Esophagus squamous epithelium (tissue), 4 donors: ENCODE results near the gene TEX48.

Experiments used
- CTCF ChIP-seq, 6 experiments: fragments of 450-650 bp in 4 of 6; fragments of 200-600 bp in 2 of 6; sonication (generic) in 2 of 6; IDR thresholded peaks; one replicate each; pipeline ENCODE4 v1.5.1; 2016 to 2019; ENCODE audit warnings: antibody characterized with exemption in 6 of 6, mild to moderate bottlenecking in 4 of 6, moderate library complexity in 4 of 6
- POLR2A ChIP-seq, 4 donors: fragments of 450-650 bp; IDR thresholded peaks; one replicate each; pipeline ENCODE4 v1.6.1; 2017; ENCODE audit warnings: antibody characterized with exemption in 4 of 4, mild to moderate bottlenecking in 4 of 4, moderate library complexity in 3 of 4

GRCh38 chr9:114696814-114697544 is 15.0 kb upstream of the TEX48 start:
- no peak for TF ChIP-seq CTCF (IDR thresholded peaks at IDR 0.05)
- TF ChIP-seq POLR2A (IDR thresholded peaks at IDR 0.05): no peak
